A549 (cell line): ENCODE measurements around the gene TMEM30B. TPM values are rescaled to one million over a fixed set of nuclear protein-coding genes. Genes with fewer than 3 reads are reported as not detected.

Experiments used
- ATAC-seq, 2 experiments: fragments of 200-7000 bp in 1 of 2; fragments of >200 bp in 1 of 2; cut with Nextera tagmentation in 1 of 2; cut with Tn5 transposase in 1 of 2; 3 replicates each; pipeline versions ENCODE4 v1.8.0 to v1.9.1; 2018 to 2020; ENCODE audit warnings: mild to moderate bottlenecking in 1 of 2, moderate library complexity in 1 of 2
- CTCF ChIA-PET: fragments of 300-600 bp; sonication (Branson Sonifier 250); formaldehyde crosslinking; extraction: SDS; loops from one replicate; lab custom pipeline; 2021; ENCODE audit warnings: antibody characterized with exemption, inconsistent platforms; lab: Yijun Ruan, JAX
- POLR2A ChIA-PET: fragments of 350-600 bp; formaldehyde crosslinking; extraction: SDS; loops from one replicate; lab custom pipeline; 2021; ENCODE audit warnings: antibody characterized with exemption, inconsistent platforms; lab: Yijun Ruan, JAX
- DNase-seq, 2 experiments: peaks; one replicate each; pipeline versions ENCODE4 v3.0.0 to v3.0.0-alpha.2; 2011 to 2016; ENCODE audit warnings: low read depth in 1 of 2, low spot score in 1 of 2
- FAIRE-seq: peaks from 2 replicates; lab custom pipeline; 2011; peaks lifted over from hg19 to GRCh38; lab: Jason Lieb, UNC
- H3K27ac ChIP-seq, 2 experiments: fragments of >200 bp; sonication (Bioruptor Twin); formaldehyde crosslinking; 3 replicates each; pipeline ENCODE4 v1.5.1; 2016 to 2017
- H3K4me1 ChIP-seq: fragments of >200 bp; sonication (Bioruptor Twin); formaldehyde crosslinking; 3 replicates; pipeline ENCODE4 v1.6.1; 2016
- H3K4me2 ChIP-seq: fragments of >200 bp; sonication (Bioruptor Twin); formaldehyde crosslinking; 3 replicates; pipeline ENCODE4 v1.6.1; 2016
- H3K4me3 ChIP-seq: fragments of >200 bp; sonication (Bioruptor Twin); formaldehyde crosslinking; 3 replicates; pipeline ENCODE4 v1.5.1; 2016
- H3K9me3 ChIP-seq: fragments of >200 bp; sonication (Bioruptor Twin); formaldehyde crosslinking; 3 replicates; pipeline ENCODE4 v1.6.1; 2016
- CBX2 ChIP-seq: fragments of 200-600 bp; sonication (generic); IDR thresholded peaks from 2 replicates; pipeline ENCODE4 v1.6.1; 2016; ENCODE audit warnings: low read depth, mild to moderate bottlenecking, borderline replicate concordance
- CHD2 ChIP-seq: fragments of 150-350 bp; IDR thresholded peaks from 2 replicates; pipeline ENCODE4 v1.6.1; 2014; ENCODE audit warnings: low read length; ENCODE audit not compliant: partially characterized antibody
- CHD4 ChIP-seq: fragments of 200-600 bp; sonication (generic); IDR thresholded peaks from 2 replicates; pipeline ENCODE4 v1.6.1; 2016; ENCODE audit warnings: antibody characterized with exemption, mild to moderate bottlenecking, borderline replicate concordance
- EHF ChIP-seq: fragments of 250-450 bp; sonication (Bioruptor Pico); IDR thresholded peaks from 2 replicates; pipeline ENCODE4 v1.5.0; 2020; ENCODE audit warnings: mild to moderate bottlenecking
- EHMT2 ChIP-seq: fragments of 200-600 bp; sonication (generic); IDR thresholded peaks from 2 replicates; pipeline ENCODE4 v1.6.1; 2016; ENCODE audit warnings: antibody characterized with exemption, low read depth, mild to moderate bottlenecking, moderate library complexity
- FOSB ChIP-seq: fragments of 250-450 bp; sonication (Bioruptor Pico); IDR thresholded peaks from 2 replicates; pipeline ENCODE4 v1.5.0; 2020; ENCODE audit warnings: mild to moderate bottlenecking, moderate library complexity
- FOSL2 ChIP-seq, 2 experiments: fragments of 450-650 bp in 1 of 2; fragments of >200 bp in 1 of 2; sonication (Bioruptor Twin) in 1 of 2; formaldehyde crosslinking; IDR thresholded peaks; 2 replicates each; pipeline versions ENCODE4 v1.5.0 to v1.6.1; 2016 to 2020; ENCODE audit warnings: mild to moderate bottlenecking in 1 of 2, moderate library complexity in 1 of 2
- HDAC2 ChIP-seq: fragments of 200-600 bp; sonication (generic); IDR thresholded peaks from 2 replicates; pipeline ENCODE4 v1.6.1; 2016
- HEYL ChIP-seq: fragments of 250-450 bp; sonication (Bioruptor Pico); IDR thresholded peaks from 2 replicates; pipeline ENCODE4 v1.8.0; 2021; ENCODE audit warnings: mild to moderate bottlenecking, moderate library complexity
- KDM1A ChIP-seq: fragments of 200-600 bp; sonication (generic); IDR thresholded peaks from 2 replicates; pipeline ENCODE4 v1.6.1; 2016; ENCODE audit warnings: low read depth, mild to moderate bottlenecking
- KDM5A ChIP-seq: fragments of 200-600 bp; sonication (generic); IDR thresholded peaks from 2 replicates; pipeline ENCODE4 v1.6.1; 2016; ENCODE audit warnings: antibody characterized with exemption, mild to moderate bottlenecking
- MAFK ChIP-seq: fragments of 450-650 bp; IDR thresholded peaks from 2 replicates; pipeline ENCODE4 v1.6.1; 2014; ENCODE audit not compliant: partially characterized antibody
- NPAS2 ChIP-seq: fragments of 250-450 bp; sonication (Bioruptor Pico); IDR thresholded peaks from 2 replicates; pipeline ENCODE4 v1.8.0; 2022; ENCODE audit warnings: mild to moderate bottlenecking, moderate library complexity, borderline replicate concordance
- PHF8 ChIP-seq: fragments of 200-600 bp; sonication (generic); IDR thresholded peaks from 2 replicates; pipeline ENCODE4 v1.6.1; 2016; ENCODE audit warnings: low read depth, mild to moderate bottlenecking, antibody characterized with exemption, moderate library complexity, borderline replicate concordance
- POLR2A ChIP-seq: IDR thresholded peaks from 2 replicates; pipeline ENCODE4 v1.6.1; 2012; ENCODE audit warnings: mild to moderate bottlenecking, low read length
- RAD21 ChIP-seq, 2 experiments: fragments of >200 bp in 1 of 2; sonication (Bioruptor Twin) in 1 of 2; formaldehyde crosslinking in 1 of 2; IDR thresholded peaks in 1 of 2; conservative IDR thresholded peaks in 1 of 2; 2 replicates in 1 of 2; 3 replicates in 1 of 2; pipeline ENCODE4 v1.6.1; 2012 to 2018; ENCODE audit warnings: inconsistent platforms in 1 of 2
- RCOR1 ChIP-seq: fragments of 150-350 bp; IDR thresholded peaks from 2 replicates; pipeline ENCODE4 v1.6.1; 2014; ENCODE audit warnings: antibody characterized with exemption, low read length, low read depth
- RNF2 ChIP-seq: fragments of 200-600 bp; sonication (generic); IDR thresholded peaks from 2 replicates; pipeline ENCODE4 v1.6.1; 2016; ENCODE audit warnings: low read depth, mild to moderate bottlenecking, antibody characterized with exemption, moderate library complexity, borderline replicate concordance
- SREBF2 ChIP-seq: fragments of 450-650 bp; IDR thresholded peaks from 2 replicates; pipeline ENCODE4 v1.6.1; 2014; ENCODE audit warnings: mild to moderate bottlenecking, moderate library complexity
- TP53 ChIP-seq: fragments of 250-450 bp; sonication (Bioruptor Pico); IDR thresholded peaks from 2 replicates; pipeline ENCODE4 v1.5.0; 2021; ENCODE audit warnings: mild to moderate bottlenecking, moderate library complexity
- WGBS: methylation state at CpG from one replicate; pipeline ENCODE4 v1.1.6; 2017; ENCODE audit errors: missing lambda C conversion rate; 5-methylcytosine and 5-hydroxymethylcytosine counted together
- polyA plus RNA-seq, 4 experiments: library from polyadenylated mRNA; depleted of rRNA in 3 of 4; stranded (reverse); fragments of >200 nt; fragmentation: RNase III in 1 of 4; extraction: RNeasy Plus Mini Kit Qiagen cat#74134 plus additional on column Dnase treatment in 1 of 4; gene quantifications; 2 replicates in 3 of 4; 3 replicates in 1 of 4; pipeline ENCODE4 v1.2.3, GENCODE V29; 2011 to 2017
- TF ChIP-seq, protein P1 (sequence below): IDR thresholded peaks from 2 replicates; pipeline ENCODE4 v1.6.1; 2012
- TF ChIP-seq, protein P2 (sequence below): fragments of >200 bp; sonication (Bioruptor Twin); formaldehyde crosslinking; IDR thresholded peaks from 2 replicates; pipeline ENCODE4 v1.6.1; 2016
- TF ChIP-seq, protein P3 (sequence below): fragments of >200 bp; sonication (Bioruptor Twin); formaldehyde crosslinking; IDR thresholded peaks from 3 replicates; pipeline ENCODE4 v1.6.1; 2016
- TF ChIP-seq, protein P4 (sequence below): fragments of 450-650 bp; IDR thresholded peaks from 2 replicates; pipeline ENCODE4 v1.6.1; 2014; ENCODE audit warnings: antibody characterized with exemption
- TF ChIP-seq, protein P5 (sequence below): fragments of >200 bp; sonication (Bioruptor Twin); formaldehyde crosslinking; IDR thresholded peaks from 3 replicates; pipeline ENCODE4 v1.5.1; 2016
- TF ChIP-seq, protein P6 (sequence below): fragments of 250-450 bp; sonication (Bioruptor Pico); IDR thresholded peaks from 2 replicates; pipeline ENCODE4 v1.5.0; 2020; ENCODE audit warnings: low read depth, mild to moderate bottlenecking, moderate library complexity

The TMEM30B gene
- polyA plus RNA-seq, 2 of the 4 experiments (the other 2 are of a cell fraction), result 0.16 to 0.21 TPM

DNA sequence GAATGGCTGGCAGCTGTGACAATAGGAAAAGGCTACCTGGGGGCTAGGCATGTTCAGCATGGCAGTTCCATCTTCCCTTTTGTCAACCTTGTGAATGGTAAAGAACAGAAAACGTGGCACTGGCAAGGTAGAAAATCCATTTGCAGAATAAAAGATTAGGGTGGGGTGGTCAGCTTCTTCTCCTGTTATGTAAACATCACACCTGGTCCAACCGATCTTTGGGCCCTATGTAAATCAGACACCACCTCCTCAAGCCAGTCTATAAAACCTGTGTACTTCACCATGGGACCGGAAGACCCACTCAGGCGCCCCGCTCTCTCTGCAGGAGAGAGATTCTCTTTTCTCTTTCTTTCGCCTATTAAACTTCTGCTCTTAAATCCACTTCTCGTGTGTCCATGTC lies 19.6 kb upstream of the TMEM30B start (continued):
- no peak for TF ChIP-seq KDM5A
- TF ChIP-seq, protein P1, sequence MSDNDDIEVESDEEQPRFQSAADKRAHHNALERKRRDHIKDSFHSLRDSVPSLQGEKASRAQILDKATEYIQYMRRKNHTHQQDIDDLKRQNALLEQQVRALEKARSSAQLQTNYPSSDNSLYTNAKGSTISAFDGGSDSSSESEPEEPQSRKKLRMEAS, result no peak
- TF ChIP-seq, protein P2, sequence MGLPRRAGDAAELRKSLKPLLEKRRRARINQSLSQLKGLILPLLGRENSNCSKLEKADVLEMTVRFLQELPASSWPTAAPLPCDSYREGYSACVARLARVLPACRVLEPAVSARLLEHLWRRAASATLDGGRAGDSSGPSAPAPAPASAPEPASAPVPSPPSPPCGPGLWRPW, result no peak
- no peak for TF ChIP-seq EHF
- no peak for TF ChIP-seq TP53 (CRISPR knock-in tag)

DNA sequence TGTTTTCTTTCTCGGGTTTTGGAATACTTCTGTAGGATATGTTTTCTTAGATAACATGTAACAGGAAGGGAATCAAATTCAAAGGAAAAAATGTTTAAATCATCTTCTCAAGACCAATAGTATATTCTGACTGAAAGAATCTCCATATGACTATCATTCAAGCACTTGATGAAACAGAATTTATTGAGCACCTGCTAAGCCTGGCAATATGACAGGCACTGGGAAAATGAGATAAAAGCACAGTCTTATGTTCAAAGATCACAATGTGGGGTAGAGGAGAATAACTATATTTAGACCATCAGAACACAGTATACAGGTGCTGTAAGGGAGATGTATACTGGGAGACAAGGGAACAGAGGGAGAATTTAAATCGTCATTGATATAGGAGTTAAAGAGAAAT lies 19.1 kb upstream of the TMEM30B start:
- no peak for TF ChIP-seq FOSB (CRISPR knock-in tag)
- TF ChIP-seq RAD21 (conservative IDR thresholded peaks at IDR 0.05 in 1 of 2, IDR thresholded peaks at IDR 0.05 in 1 of 2), result no peak
- TF ChIP-seq KDM1A, result no peak
- no peak for TF ChIP-seq CHD4
- TF ChIP-seq, protein P3, sequence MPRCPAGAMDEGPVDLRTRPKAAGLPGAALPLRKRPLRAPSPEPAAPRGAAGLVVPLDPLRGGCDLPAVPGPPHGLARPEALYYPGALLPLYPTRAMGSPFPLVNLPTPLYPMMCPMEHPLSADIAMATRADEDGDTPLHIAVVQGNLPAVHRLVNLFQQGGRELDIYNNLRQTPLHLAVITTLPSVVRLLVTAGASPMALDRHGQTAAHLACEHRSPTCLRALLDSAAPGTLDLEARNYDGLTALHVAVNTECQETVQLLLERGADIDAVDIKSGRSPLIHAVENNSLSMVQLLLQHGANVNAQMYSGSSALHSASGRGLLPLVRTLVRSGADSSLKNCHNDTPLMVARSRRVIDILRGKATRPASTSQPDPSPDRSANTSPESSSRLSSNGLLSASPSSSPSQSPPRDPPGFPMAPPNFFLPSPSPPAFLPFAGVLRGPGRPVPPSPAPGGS, result no peak
- no peak for TF ChIP-seq KDM5A
- TF ChIP-seq RNF2, result no peak
- H3K9me3 ChIP-seq, result 0 out of 3 replicates have a peak, but pooled peaks cover 5% of the 10 kb centered on the region
- H3K4me2 ChIP-seq, result no peak overlapping the region
- no peak overlapping the region for H3K27ac ChIP-seq
- FAIRE-seq (no peak), DNase-seq (no peak), ATAC-seq (no peak)
- POLR2A ChIA-PET, result no interaction called here
- CTCF ChIA-PET, result interaction anchor here (1.3 kb wide), 1 partner anchor 18 kb away, joined by 3 read pairs; no protein-coding TSS in a partner anchor
- H3K4me3 ChIP-seq, result no peak overlapping the region
- 60% methylated on average over 2 of the region's 2 CpGs for WGBS
- peaks cover 11% of the 10 kb centered on the region; the same call in 2 of the 3 replicates for H3K4me1 ChIP-seq

DNA sequence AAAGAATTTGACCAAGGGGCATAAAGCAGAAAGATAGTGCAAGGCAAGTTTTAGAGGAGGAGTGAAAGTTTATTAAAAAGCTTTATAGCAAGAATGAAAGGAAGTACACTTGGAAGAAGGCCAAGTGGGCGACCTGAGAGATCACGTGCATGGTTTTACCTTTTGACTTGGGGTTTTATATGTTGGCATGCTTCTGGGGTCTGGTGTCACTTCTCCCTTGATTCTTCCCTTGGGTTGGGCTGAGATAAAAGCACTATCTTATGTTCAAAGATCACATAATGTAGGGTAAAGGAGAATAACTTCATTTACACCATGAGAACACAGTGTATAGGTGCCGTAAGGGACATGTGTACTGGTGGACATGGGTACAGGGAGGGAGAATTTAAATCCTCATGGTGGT lies 17.7 kb upstream of the TMEM30B start:
- no peak for ATAC-seq
- H3K9me3 ChIP-seq, result 0 out of 3 replicates have a peak, but pooled peaks cover 2% of the 10 kb centered on the region
- ChIA-PET POLR2A (no interaction called here), CTCF (interaction anchor here (1.2 to 1.9 kb wide), 4 partner anchors 9 to 828 kb away, joined by 3 to 5 read pairs (median 4); no protein-coding TSS in a partner anchor)
- H3K27ac ChIP-seq, result no peak overlapping the region
- no peak overlapping the region for H3K4me2 ChIP-seq
- no peak for DNase-seq
- 52% methylated on average over 3 of the region's 3 CpGs for WGBS
- peaks cover 11% of the 10 kb centered on the region; the same call in 2 of the 3 replicates for H3K4me1 ChIP-seq
- no peak overlapping the region for H3K4me3 ChIP-seq
- FAIRE-seq, result no peak
- TF ChIP-seq, protein P4, sequence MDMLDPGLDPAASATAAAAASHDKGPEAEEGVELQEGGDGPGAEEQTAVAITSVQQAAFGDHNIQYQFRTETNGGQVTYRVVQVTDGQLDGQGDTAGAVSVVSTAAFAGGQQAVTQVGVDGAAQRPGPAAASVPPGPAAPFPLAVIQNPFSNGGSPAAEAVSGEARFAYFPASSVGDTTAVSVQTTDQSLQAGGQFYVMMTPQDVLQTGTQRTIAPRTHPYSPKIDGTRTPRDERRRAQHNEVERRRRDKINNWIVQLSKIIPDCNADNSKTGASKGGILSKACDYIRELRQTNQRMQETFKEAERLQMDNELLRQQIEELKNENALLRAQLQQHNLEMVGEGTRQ, result no peak
- TF ChIP-seq FOSL2 (IDR thresholded peaks at IDR 0.05) (no peak), FOSL2 (CRISPR knock-in tag; IDR thresholded peaks at IDR 0.05) (no peak), CHD4 (no peak), PHF8 (no peak), RNF2 (no peak), NPAS2 (CRISPR knock-in tag) (no peak), EHMT2 (no peak), MAFK (no peak)
- TF ChIP-seq, protein P2, result no peak

DNA sequence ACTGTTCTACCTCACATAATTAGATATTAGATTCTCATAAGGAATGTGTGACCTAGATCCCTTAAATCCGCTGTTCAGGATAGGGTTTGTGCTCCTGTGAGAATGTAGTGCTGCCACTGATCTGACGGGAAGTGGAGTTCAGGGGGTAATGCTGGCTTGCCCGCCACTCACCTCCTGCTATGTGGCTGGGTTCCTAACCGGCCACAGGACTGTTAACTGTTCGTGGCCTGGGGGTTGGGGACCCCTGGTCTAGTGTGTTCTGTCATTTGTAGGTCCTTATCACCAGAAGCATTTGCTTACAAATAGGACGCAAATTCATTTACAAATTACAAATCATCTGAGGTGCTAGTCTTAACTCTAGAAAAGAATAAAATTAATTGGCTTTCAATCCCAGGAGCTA lies 16.4 kb upstream of the TMEM30B start:
- no peak overlapping the region for H3K4me3 ChIP-seq
- no peak overlapping the region for H3K4me2 ChIP-seq
- DNase-seq (no peak), FAIRE-seq (no peak), ATAC-seq (no peak)
- ChIA-PET CTCF (interaction anchor here (1.0 to 2.0 kb wide), 7 partner anchors 11 to 829 kb away, joined by 3 to 6 read pairs (median 4); no protein-coding TSS in a partner anchor), POLR2A (no interaction called here)
- H3K9me3 ChIP-seq, result no peaks in the 10 kb centered on the region
- H3K27ac ChIP-seq, result peak overlapping the region in 1 of 2 experiments; percentile 39; a peak in 2 of 6 replicates
- peaks cover 11% of the 10 kb centered on the region; the same call in 2 of the 3 replicates for H3K4me1 ChIP-seq
- WGBS, result 60% methylated on average over 6 of the region's 6 CpGs
- TF ChIP-seq CBX2 (no peak), RNF2 (no peak), HEYL (CRISPR knock-in tag) (no peak), SREBF2 (no peak), HDAC2 (no peak), KDM1A (no peak), CHD2 (no peak), RCOR1 (no peak), RAD21 (conservative IDR thresholded peaks at IDR 0.05 in 1 of 2, IDR thresholded peaks at IDR 0.05 in 1 of 2) (no peak), POLR2A (no peak)
- TF ChIP-seq, protein P5, sequence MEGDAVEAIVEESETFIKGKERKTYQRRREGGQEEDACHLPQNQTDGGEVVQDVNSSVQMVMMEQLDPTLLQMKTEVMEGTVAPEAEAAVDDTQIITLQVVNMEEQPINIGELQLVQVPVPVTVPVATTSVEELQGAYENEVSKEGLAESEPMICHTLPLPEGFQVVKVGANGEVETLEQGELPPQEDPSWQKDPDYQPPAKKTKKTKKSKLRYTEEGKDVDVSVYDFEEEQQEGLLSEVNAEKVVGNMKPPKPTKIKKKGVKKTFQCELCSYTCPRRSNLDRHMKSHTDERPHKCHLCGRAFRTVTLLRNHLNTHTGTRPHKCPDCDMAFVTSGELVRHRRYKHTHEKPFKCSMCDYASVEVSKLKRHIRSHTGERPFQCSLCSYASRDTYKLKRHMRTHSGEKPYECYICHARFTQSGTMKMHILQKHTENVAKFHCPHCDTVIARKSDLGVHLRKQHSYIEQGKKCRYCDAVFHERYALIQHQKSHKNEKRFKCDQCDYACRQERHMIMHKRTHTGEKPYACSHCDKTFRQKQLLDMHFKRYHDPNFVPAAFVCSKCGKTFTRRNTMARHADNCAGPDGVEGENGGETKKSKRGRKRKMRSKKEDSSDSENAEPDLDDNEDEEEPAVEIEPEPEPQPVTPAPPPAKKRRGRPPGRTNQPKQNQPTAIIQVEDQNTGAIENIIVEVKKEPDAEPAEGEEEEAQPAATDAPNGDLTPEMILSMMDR, result no peak
- TF ChIP-seq, protein P6, sequence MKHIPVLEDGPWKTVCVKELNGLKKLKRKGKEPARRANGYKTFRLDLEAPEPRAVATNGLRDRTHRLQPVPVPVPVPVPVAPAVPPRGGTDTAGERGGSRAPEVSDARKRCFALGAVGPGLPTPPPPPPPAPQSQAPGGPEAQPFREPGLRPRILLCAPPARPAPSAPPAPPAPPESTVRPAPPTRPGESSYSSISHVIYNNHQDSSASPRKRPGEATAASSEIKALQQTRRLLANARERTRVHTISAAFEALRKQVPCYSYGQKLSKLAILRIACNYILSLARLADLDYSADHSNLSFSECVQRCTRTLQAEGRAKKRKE, result no peak
